Heart left ventricle (tissue), 16 donors: Measurements from ENCODE around the gene SMOC2. TPM values are rescaled to one million over a fixed set of nuclear protein-coding genes. Genes with fewer than 3 reads are reported as not detected.
A peak's percentile ranks its signal among the peaks of the same experiment; 100 is the strongest.

Source experiments
- ATAC-seq, 4 donors: fragments of 200-7000 bp; cut with Tn5 transposase; one replicate each; pipeline ENCODE4 v1.9.1; 2020 to 2022; ENCODE audit warnings: moderate library complexity in 4 of 4, mild to moderate bottlenecking in 3 of 4, moderate number of reproducible peaks in 1 of 4
- DNase-seq, 5 donors: peaks; one replicate each; pipeline ENCODE4 v3.0.0-alpha.2; 2020
- H3K27ac ChIP-seq, 12 donors: fragments of 200-600 bp; sonication (generic) in 4 of 12; one replicate each; pipeline versions ENCODE4 v1.5.0 to v1.8.0; 2016 to 2022; ENCODE audit warnings: mild to moderate bottlenecking in 2 of 12
- H3K27me3 ChIP-seq, 9 donors: fragments of 200-600 bp; sonication (generic) in 2 of 9; one replicate each; pipeline versions ENCODE4 v1.5.1 to v1.8.0; 2016 to 2022; ENCODE audit warnings: mild to moderate bottlenecking in 3 of 9
- H3K36me3 ChIP-seq, 9 donors: fragments of 200-600 bp; sonication (generic) in 2 of 9; one replicate each; pipeline versions ENCODE4 v1.5.0 to v1.8.0; 2018 to 2022; ENCODE audit warnings: mild to moderate bottlenecking in 2 of 9
- H3K4me1 ChIP-seq, 12 donors: fragments of 200-600 bp; sonication (generic) in 4 of 12; one replicate each; pipeline versions ENCODE4 v1.5.0 to v1.8.0; 2016 to 2022; ENCODE audit warnings: mild to moderate bottlenecking in 3 of 12
- H3K4me3 ChIP-seq, 12 donors: fragments of 200-600 bp; sonication (generic) in 4 of 12; one replicate each; pipeline versions ENCODE4 v1.5.0 to v1.8.0; 2017 to 2022; ENCODE audit warnings: mild to moderate bottlenecking in 9 of 12, moderate library complexity in 4 of 12
- H3K9me3 ChIP-seq, 12 donors: fragments of 200-600 bp; sonication (generic) in 4 of 12; one replicate each; pipeline versions ENCODE4 v1.5.0 to v1.8.0; 2016 to 2022; ENCODE audit warnings: mild to moderate bottlenecking in 1 of 12
- CTCF ChIP-seq, 12 donors: fragments of 200-600 bp; sonication (generic) in 4 of 12; IDR thresholded peaks; one replicate each; pipeline versions ENCODE4 v1.5.0 to v1.8.0; 2018 to 2022; ENCODE audit warnings: antibody characterized with exemption in 12 of 12, mild to moderate bottlenecking in 5 of 12
- POLR2A ChIP-seq, 2 donors: fragments of 450-650 bp; IDR thresholded peaks; one replicate each; pipeline ENCODE4 v1.6.1; 2017; ENCODE audit warnings: antibody characterized with exemption in 2 of 2, mild to moderate bottlenecking in 2 of 2, moderate library complexity in 2 of 2
- WGBS, 4 donors: extraction: QIAGEN DNeasy Blood & Tissue Kit in 2 of 4; methylation state at CpG; one replicate each; pipeline versions ENCODE4 v1.1.5 to v1.1.7; 2013 to 2018; 5-methylcytosine and 5-hydroxymethylcytosine counted together
- intact Hi-C, 10 donors: fragments of 100-400 bp; cut with DNase I; formaldehyde crosslinking; loops; one replicate each; pipeline versions ENCODE4 v1.11.1 to v1.14.2; 2022
- polyA plus RNA-seq, 2 donors: library from polyadenylated mRNA; stranded (reverse); fragments of 200-250 nt; gene quantifications; one replicate each; pipeline ENCODE4 v1.2.3, GENCODE V29; 2013
- total RNA-seq, 9 donors: library from RNA; depleted of rRNA in 2 of 9; stranded (reverse); fragments of >200 nt in 2 of 9; fragmentation: NEBNext Ultra II Directional in 3 of 9; extraction: Animal tissue kit (Norgen Biotek cat#: 25700) in 3 of 9; gene quantifications; one replicate each; pipeline versions ENCODE4 v1.1.0 to v1.2.4, GENCODE V29; 2016 to 2023
- donor health status: ischemic (EF 13 %, LVEDD 7.1; RV severe dilation, severe dysfunction).
- donor health status: healthy with polysubstance abuse.
- donor health status: DM: no; HTN: yes; CAD: no.
- donor health status: DM: no; HTN: no; CAD: no.
- donor health status: ischemic (EF 25% LVEDD 6.9; RV normal size, moderate dysfunction).
- donor health status: ischemic (EF 25% LVEDD 5.7; RV mildly dilated, moderate dysfunction).
- donor health status: healthy.
- donor health status: DM: yes; HTN: yes; CAD: no.
- donor health status: ischemic (EF 35%, LVEDD 5.7; RV mildly dilated, moderate dysfunction).
- donor health status: nonischemic (EF 11% LVEDD 7.7; RV severe dilation, severe dysfunction).
- donor health status: DM: yes; HTN: yes; CAD: no.
- donor health status: PGD.
- donor health status: ischemic (EF 29% LVEDD 5.4; RV normal size, mild dysfunction).
- donor health status: nonischemic (EF 23%, LVEDD 6.1; RV moderate dilation, normal function).

Gene SMOC2
- total and polyA plus RNA-seq, 11 donors: 5.9 to 44.2 (median 15.7) TPM

GRCh38 chr6:168530653-168531071 is 89.7 kb downstream of the SMOC2 start:
- intact Hi-C loops: loop anchor here in 1 of 10 donors (5.0 kb wide), 1 partner anchor 78 kb away; no protein-coding TSS in a partner anchor
- 83 to 85% (median 84%) methylated on average over 6 to 12 of the region's 12 CpGs for WGBS, 4 donors
- H3K4me1 ChIP-seq: peaks cover 0 to 58% (median 20%) of the 10 kb centered on the region in 12 donors

GRCh38 chr6:168532070-168532469 is 91.1 kb downstream of the SMOC2 start:
- no peak for ATAC-seq
- H3K4me1 ChIP-seq: peaks cover 0 to 55% (median 12%) of the 10 kb centered on the region in 12 donors

More at GRCh38 chr6:168530653-168531071, 89.7 kb downstream of the SMOC2 start:
- DNase-seq (no peak), ATAC-seq (no peak)
- TF ChIP-seq CTCF (IDR thresholded peaks at IDR 0.05): no peak
- no peak for TF ChIP-seq POLR2A (IDR thresholded peaks at IDR 0.05)
- Histone ChIP-seq H3K27ac (no peak overlapping the region), H3K27me3 (peaks cover 0 to 5% (median 0%) of the 10 kb centered on the region in 9 donors), H3K36me3 (no peaks in the 10 kb centered on the region), H3K9me3 (no peaks in the 10 kb centered on the region), H3K4me3 (no peak overlapping the region)

GRCh38 chr6:168533414-168533813 is 92.4 kb downstream of the SMOC2 start:
- peaks cover 0 to 50% (median 6%) of the 10 kb centered on the region in 12 donors for H3K4me1 ChIP-seq
- no peak for TF ChIP-seq POLR2A (IDR thresholded peaks at IDR 0.05)
- TF ChIP-seq CTCF (IDR thresholded peaks at IDR 0.05): no peak
- DNase-seq (peak in 3 of 5 donors; percentile 52 to 61 (median 54)), ATAC-seq (peak in 3 of 4 donors; percentile 53 to 80 (median 68))
- 34 to 58% (median 50%) methylated on average over 4 of the region's 4 CpGs for WGBS, 4 donors
- H3K27me3 ChIP-seq: peaks cover 0 to 5% (median 0%) of the 10 kb centered on the region in 9 donors
- no peaks in the 10 kb centered on the region for H3K36me3 ChIP-seq
- intact Hi-C loops: loop anchor here in 1 of 10 donors (5.0 kb wide), 1 partner anchor 81 kb away; no protein-coding TSS in a partner anchor
- H3K4me3 ChIP-seq: no peak overlapping the region
- no peaks in the 10 kb centered on the region for H3K9me3 ChIP-seq
- H3K27ac ChIP-seq: peak overlapping the region in 11 of 12 donors; percentile 2 to 65 (median 47)

More at GRCh38 chr6:168532070-168532469, 91.1 kb downstream of the SMOC2 start:
- peaks cover 0 to 5% (median 0%) of the 10 kb centered on the region in 9 donors for H3K27me3 ChIP-seq
- no peaks in the 10 kb centered on the region for H3K36me3 ChIP-seq
- intact Hi-C loops: loop anchor here in 1 of 10 donors (5.0 kb wide), 1 partner anchor 80 kb away; no protein-coding TSS in a partner anchor
- H3K9me3 ChIP-seq: no peaks in the 10 kb centered on the region
- 71 to 87% (median 83%) methylated on average over 5 of the region's 5 CpGs for WGBS, 4 donors
- no peak for TF ChIP-seq CTCF (IDR thresholded peaks at IDR 0.05)
- no peak for TF ChIP-seq POLR2A (IDR thresholded peaks at IDR 0.05)
- no peak overlapping the region for H3K4me3 ChIP-seq
- peak overlapping the region in 2 of 12 donors; percentile 49 to 65 for H3K27ac ChIP-seq
- no peak for DNase-seq

GRCh38 chr6:168534265-168534664 is 93.3 kb downstream of the SMOC2 start:
- peak in 3 of 4 donors; percentile 51 to 79 (median 69) for ATAC-seq
- no peaks in the 10 kb centered on the region for H3K36me3 ChIP-seq
- no peaks in the 10 kb centered on the region for H3K9me3 ChIP-seq
- H3K27me3 ChIP-seq: peaks cover 0 to 5% (median 0%) of the 10 kb centered on the region in 9 donors
- 67 to 79% (median 70%) methylated on average over 6 of the region's 6 CpGs for WGBS, 4 donors
- H3K4me3 ChIP-seq: no peak overlapping the region
- peak in 4 of 5 donors; percentile 47 to 78 (median 72) for DNase-seq
- intact Hi-C loops: loop anchor here in 1 of 10 donors (5.0 kb wide), 1 partner anchor 82 kb away; no protein-coding TSS in a partner anchor
- H3K27ac ChIP-seq: peak overlapping the region in 9 of 12 donors; percentile 38 to 65 (median 49)
- H3K4me1 ChIP-seq: peaks cover 0 to 46% (median 6%) of the 10 kb centered on the region in 12 donors
- TF ChIP-seq CTCF (IDR thresholded peaks at IDR 0.05): no peak
- TF ChIP-seq POLR2A (IDR thresholded peaks at IDR 0.05): no peak
